Esophagus squamous epithelium (tissue), 4 donors: ENCODE data around the gene MYO18B.

Experiments
- POLR2A ChIP-seq, 4 donors: fragments of 450-650 bp; IDR thresholded peaks; one replicate each; pipeline ENCODE4 v1.6.1; 2017; ENCODE audit warnings: antibody characterized with exemption in 4 of 4, mild to moderate bottlenecking in 4 of 4, moderate library complexity in 3 of 4
- TF ChIP-seq, protein P1 (sequence below), 6 experiments: fragments of 450-650 bp in 4 of 6; fragments of 200-600 bp in 2 of 6; sonication (generic) in 2 of 6; IDR thresholded peaks; one replicate each; pipeline ENCODE4 v1.5.1; 2016 to 2019; ENCODE audit warnings: antibody characterized with exemption in 6 of 6, mild to moderate bottlenecking in 4 of 6, moderate library complexity in 4 of 6

DNA sequence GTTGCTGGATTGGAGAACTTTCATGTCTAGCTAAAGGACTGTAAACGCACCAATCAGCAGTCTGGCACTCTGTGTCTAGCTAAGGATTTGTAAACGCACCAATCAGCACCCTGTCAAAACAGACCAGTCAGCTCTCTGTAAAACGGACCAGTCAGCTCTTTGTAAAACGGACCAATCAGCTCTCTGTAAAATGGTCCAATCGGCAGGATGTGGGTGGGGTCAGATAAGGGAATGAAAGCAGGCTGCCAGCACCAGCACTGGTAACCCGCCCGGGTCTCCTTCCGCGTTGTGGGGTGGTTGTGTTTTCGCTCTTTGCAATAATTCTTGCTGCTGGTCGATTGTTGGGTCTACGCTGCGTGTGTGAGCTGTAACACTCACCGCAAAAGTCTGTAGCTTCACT, 11.3 kb downstream of the MYO18B start:
- TF ChIP-seq, protein P1, sequence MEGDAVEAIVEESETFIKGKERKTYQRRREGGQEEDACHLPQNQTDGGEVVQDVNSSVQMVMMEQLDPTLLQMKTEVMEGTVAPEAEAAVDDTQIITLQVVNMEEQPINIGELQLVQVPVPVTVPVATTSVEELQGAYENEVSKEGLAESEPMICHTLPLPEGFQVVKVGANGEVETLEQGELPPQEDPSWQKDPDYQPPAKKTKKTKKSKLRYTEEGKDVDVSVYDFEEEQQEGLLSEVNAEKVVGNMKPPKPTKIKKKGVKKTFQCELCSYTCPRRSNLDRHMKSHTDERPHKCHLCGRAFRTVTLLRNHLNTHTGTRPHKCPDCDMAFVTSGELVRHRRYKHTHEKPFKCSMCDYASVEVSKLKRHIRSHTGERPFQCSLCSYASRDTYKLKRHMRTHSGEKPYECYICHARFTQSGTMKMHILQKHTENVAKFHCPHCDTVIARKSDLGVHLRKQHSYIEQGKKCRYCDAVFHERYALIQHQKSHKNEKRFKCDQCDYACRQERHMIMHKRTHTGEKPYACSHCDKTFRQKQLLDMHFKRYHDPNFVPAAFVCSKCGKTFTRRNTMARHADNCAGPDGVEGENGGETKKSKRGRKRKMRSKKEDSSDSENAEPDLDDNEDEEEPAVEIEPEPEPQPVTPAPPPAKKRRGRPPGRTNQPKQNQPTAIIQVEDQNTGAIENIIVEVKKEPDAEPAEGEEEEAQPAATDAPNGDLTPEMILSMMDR (IDR thresholded peaks at IDR 0.05) = no peak
- no peak for TF ChIP-seq POLR2A (IDR thresholded peaks at IDR 0.05)
